Activated CD8-positive, alpha-beta T cell treated with anti-CD3 and anti-CD28 coated beads for 36 hours (primary cell): ENCODE data around the gene TRIM9. TPM values are rescaled to one million over a fixed set of nuclear protein-coding genes. Genes with fewer than 3 reads are reported as not detected.

ENCODE experiments used
- ATAC-seq: fragments of 200-7000 bp; cut with Tn5 transposase; one replicate; pipeline ENCODE4 v1.10.0; 2021; ENCODE audit warnings: mild to moderate bottlenecking, moderate library complexity
- CTCF ChIA-PET: fragments of 350-600 bp; sonication (Branson Sonifier 250); formaldehyde crosslinking; loops from one replicate; lab custom pipeline; 2021; ENCODE audit warnings: antibody characterized with exemption; lab: Charles Lee
- POLR2A ChIA-PET: fragments of 350-600 bp; sonication (Branson Sonifier 250); formaldehyde crosslinking; loops from one replicate; lab custom pipeline; 2021; ENCODE audit warnings: antibody characterized with exemption; lab: Charles Lee
- DNase-seq: peaks from one replicate; pipeline ENCODE4 v3.0.0-alpha.2; 2020
- H3K27ac Mint-ChIP-seq: one replicate; pipeline ENCODE4 v1.8.0; 2021; ENCODE audit warnings: mild to moderate bottlenecking, mixed read lengths
- H3K27me3 Mint-ChIP-seq: one replicate; pipeline ENCODE4 v1.8.0; 2021; ENCODE audit warnings: mixed read lengths
- H3K36me3 Mint-ChIP-seq: one replicate; pipeline ENCODE4 v1.8.0; 2021; ENCODE audit warnings: low read depth, mixed read lengths
- H3K4me1 Mint-ChIP-seq: one replicate; pipeline ENCODE4 v1.8.0; 2021; ENCODE audit warnings: low read depth, mixed read lengths
- H3K4me3 Mint-ChIP-seq: one replicate; pipeline ENCODE4 v1.8.0; 2021; ENCODE audit warnings: mild to moderate bottlenecking, moderate library complexity, mixed read lengths
- H3K9me3 Mint-ChIP-seq: one replicate; pipeline ENCODE4 v1.8.0; 2021; ENCODE audit warnings: mixed read lengths
- intact Hi-C: fragments of 100-400 bp; cut with micrococcal nuclease; formaldehyde crosslinking; loops from one replicate; pipeline ENCODE4 v1.10.0; 2022
- total RNA-seq, 2 experiments: library from RNA; stranded (reverse); gene quantifications; one replicate each; pipeline ENCODE4 v1.2.3, GENCODE V29; 2021
- TF ChIP-seq, protein P1 (sequence below): fragments of 200-600 bp; IDR thresholded peaks from one replicate; pipeline ENCODE4 v1.8.0; 2022; ENCODE audit warnings: antibody characterized with exemption, mild to moderate bottlenecking

Gene TRIM9
- total RNA-seq, 2 experiments from 2014 or later: 6.5 to 7.2 TPM

DNA sequence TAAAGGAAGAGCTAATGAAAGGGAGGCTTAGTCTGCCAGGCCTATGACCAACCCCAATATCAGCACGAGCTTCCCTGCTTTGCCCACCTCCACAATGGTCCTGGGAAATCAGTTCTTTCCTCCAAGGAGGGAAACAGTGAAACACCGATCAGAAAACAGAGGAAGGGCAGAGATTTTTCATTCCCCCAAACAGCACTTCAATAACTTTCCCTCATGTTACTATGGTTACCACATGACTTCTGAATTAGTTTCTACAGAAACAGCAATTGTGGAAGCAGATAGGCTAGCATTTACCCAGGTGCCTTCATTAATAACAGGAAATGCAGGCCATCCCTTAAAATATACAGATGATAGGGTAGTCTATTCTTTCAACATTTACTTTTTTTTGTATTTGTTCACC is 35.9 kb downstream of the TRIM9 start:
- intact Hi-C loops: no loop called here
- Mint-ChIP-seq H3K9me3 (peaks cover 9% of the 10 kb centered on the region), H3K4me1 (no peaks in the 10 kb centered on the region), H3K36me3 (peaks cover 2% of the 10 kb centered on the region), H3K4me3 (no peak overlapping the region), H3K27ac (no peak overlapping the region), H3K27me3 (peaks cover 1% of the 10 kb centered on the region)
- POLR2A ChIA-PET: no interaction called here
- CTCF ChIA-PET: interaction anchor here (0.9 kb wide), 1 partner anchor 35 kb away, joined by 3 read pairs; no protein-coding TSS in a partner anchor
- TF ChIP-seq, protein P1, sequence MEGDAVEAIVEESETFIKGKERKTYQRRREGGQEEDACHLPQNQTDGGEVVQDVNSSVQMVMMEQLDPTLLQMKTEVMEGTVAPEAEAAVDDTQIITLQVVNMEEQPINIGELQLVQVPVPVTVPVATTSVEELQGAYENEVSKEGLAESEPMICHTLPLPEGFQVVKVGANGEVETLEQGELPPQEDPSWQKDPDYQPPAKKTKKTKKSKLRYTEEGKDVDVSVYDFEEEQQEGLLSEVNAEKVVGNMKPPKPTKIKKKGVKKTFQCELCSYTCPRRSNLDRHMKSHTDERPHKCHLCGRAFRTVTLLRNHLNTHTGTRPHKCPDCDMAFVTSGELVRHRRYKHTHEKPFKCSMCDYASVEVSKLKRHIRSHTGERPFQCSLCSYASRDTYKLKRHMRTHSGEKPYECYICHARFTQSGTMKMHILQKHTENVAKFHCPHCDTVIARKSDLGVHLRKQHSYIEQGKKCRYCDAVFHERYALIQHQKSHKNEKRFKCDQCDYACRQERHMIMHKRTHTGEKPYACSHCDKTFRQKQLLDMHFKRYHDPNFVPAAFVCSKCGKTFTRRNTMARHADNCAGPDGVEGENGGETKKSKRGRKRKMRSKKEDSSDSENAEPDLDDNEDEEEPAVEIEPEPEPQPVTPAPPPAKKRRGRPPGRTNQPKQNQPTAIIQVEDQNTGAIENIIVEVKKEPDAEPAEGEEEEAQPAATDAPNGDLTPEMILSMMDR: no peak
- no peak for DNase-seq
- no peak for ATAC-seq

DNA sequence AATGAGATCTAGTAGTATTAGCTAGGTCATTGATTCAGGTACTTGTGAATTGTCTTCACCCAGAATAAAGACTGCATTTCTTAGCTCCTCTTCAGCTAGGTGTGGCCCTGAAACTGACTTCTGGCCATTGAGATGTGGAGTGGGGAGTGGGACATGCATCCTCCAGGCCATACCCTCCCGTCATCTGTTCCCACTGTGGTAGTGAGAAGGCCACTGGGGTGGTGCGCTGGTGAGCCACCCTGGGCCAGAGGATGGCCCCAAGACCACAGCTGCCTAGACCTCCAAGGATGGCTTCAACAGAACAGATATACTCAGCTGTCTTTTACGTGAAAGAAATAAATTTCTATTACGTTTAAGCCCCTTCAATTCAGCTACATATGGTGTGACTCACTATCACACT is 36.5 kb downstream of the TRIM9 start:
- POLR2A ChIA-PET: no interaction called here
- no peak for ATAC-seq
- no peak overlapping the region for H3K4me3 Mint-ChIP-seq
- peaks cover 2% of the 10 kb centered on the region for H3K36me3 Mint-ChIP-seq
- intact Hi-C loops: no loop called here
- no peak overlapping the region for H3K27ac Mint-ChIP-seq
- no peaks in the 10 kb centered on the region for H3K4me1 Mint-ChIP-seq
- TF ChIP-seq, protein P1: no peak
- CTCF ChIA-PET: interaction anchor here (0.9 kb wide), 1 partner anchor 36 kb away, joined by 3 read pairs; no protein-coding TSS in a partner anchor
- peaks cover 9% of the 10 kb centered on the region for H3K9me3 Mint-ChIP-seq
- no peak for DNase-seq
- peaks cover 1% of the 10 kb centered on the region for H3K27me3 Mint-ChIP-seq

DNA sequence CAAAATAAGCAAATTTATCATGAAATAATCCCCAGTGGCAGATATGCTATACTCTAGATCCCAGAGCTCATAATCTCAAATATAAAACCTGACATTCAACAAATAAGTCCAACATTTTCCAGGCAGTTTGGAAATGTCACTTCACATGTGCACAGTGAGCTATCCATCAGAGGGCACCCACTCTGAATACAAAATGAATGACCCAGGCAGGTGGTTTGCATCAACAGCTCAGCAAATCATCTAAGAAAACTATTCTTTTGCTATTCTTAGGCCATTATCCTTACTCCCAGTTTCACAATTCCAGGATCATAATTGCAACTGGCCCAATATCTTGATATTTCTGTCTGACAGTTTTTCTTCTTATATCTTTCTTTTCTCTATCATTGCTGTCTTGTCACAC is 38.5 kb downstream of the TRIM9 start:
- no peak for ATAC-seq
- CTCF ChIA-PET: interaction anchor here (0.7 kb wide), 2 partner anchors 14 to 150 kb away, joined by 3 read pairs; no protein-coding TSS in a partner anchor
- intact Hi-C loops: no loop called here

DNA sequence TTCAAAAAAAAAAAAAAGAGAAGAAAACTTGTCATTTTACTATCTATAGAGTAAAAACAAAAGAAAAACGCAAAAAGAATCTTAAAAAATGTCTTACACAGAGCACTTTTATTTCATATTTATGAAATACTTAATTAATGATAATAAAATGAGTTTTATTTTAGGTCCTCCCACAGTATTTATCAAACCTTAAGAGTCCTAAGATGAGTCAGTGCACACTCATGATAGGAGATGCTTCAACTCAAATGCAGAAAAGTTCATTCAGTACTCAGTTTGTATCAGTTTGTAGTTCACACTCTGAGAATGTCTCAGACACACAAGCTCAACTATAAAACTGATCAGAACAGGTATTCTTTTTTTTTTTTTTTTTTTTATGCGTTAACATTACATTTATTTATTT is 41.7 kb downstream of the TRIM9 start:
- POLR2A ChIA-PET: interaction anchor here (1.3 kb wide), 1 partner anchor 175 kb away, joined by 3 read pairs; no protein-coding TSS in a partner anchor
- DNase-seq: no peak
- Mint-ChIP-seq H3K27me3 (peaks cover 1% of the 10 kb centered on the region), H3K4me1 (no peaks in the 10 kb centered on the region), H3K9me3 (no peaks in the 10 kb centered on the region), H3K36me3 (no peaks in the 10 kb centered on the region), H3K27ac (no peak overlapping the region), H3K4me3 (no peak overlapping the region)
- intact Hi-C loops: no loop called here
- CTCF ChIA-PET: no interaction called here
- TF ChIP-seq, protein P1: no peak
- ATAC-seq: no peak

More for the DNA sequence above, 38.5 kb downstream of the TRIM9 start:
- no peak for DNase-seq
- TF ChIP-seq, protein P1: no peak
- POLR2A ChIA-PET: no interaction called here
- H3K27me3 Mint-ChIP-seq: peaks cover 1% of the 10 kb centered on the region
- no peaks in the 10 kb centered on the region for H3K36me3 Mint-ChIP-seq
- H3K27ac Mint-ChIP-seq: no peak overlapping the region
- no peaks in the 10 kb centered on the region for H3K4me1 Mint-ChIP-seq
- no peak overlapping the region for H3K4me3 Mint-ChIP-seq
- H3K9me3 Mint-ChIP-seq: no peaks in the 10 kb centered on the region

DNA sequence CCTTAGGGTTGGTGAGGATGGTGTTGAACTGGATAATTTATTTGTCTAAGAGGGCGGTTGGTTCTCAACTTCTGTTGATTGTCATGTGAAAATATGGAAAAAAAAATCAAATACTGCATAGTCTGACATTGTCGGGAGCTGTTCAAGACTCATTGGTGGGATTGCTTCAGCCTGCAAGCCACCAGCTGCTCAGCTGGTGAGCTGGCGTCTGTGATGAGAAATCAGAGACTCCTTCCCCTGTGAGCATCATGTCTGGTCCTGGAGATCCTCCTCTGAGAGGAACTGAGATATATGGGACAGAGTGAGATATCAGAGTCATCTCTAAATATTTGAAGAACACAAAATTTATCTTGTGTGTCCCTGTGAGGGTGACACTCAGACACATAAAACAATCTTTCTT is 49.9 kb downstream of the TRIM9 start:
- H3K4me1 Mint-ChIP-seq: no peaks in the 10 kb centered on the region
- H3K27ac Mint-ChIP-seq: no peak overlapping the region
- TF ChIP-seq, protein P1: no peak
- H3K27me3 Mint-ChIP-seq: no peaks in the 10 kb centered on the region
- ATAC-seq (no peak), DNase-seq (no peak)
- CTCF ChIA-PET: no interaction called here
- no peaks in the 10 kb centered on the region for H3K9me3 Mint-ChIP-seq
- POLR2A ChIA-PET: no interaction called here
- H3K4me3 Mint-ChIP-seq: no peak overlapping the region
- intact Hi-C loops: no loop called here
- H3K36me3 Mint-ChIP-seq: no peaks in the 10 kb centered on the region
